Stimulated activated CD4-positive, alpha-beta T cell treated with anti-CD3 and anti-CD28 coated beads, TNF-alpha, amount 100 ng/mL, for 48 hours (primary cell): Measurements from ENCODE around the gene C4orf46.

Source experiments
- DNase-seq, 3 donors: peaks; one replicate each; pipeline ENCODE4 v3.0.0-alpha.2; 2020; ENCODE audit warnings: low read depth in 3 of 3

C4orf46 gene

GRCh38 chr4:158652920-158653319 is 18.8 kb downstream of the C4orf46 start:
- DNase-seq = no peak

GRCh38 chr4:158649111-158649680 is 22.5 kb downstream of the C4orf46 start:
- no peak for DNase-seq

GRCh38 chr4:158644760-158645159 is 26.9 kb downstream of the C4orf46 start:
- DNase-seq = no peak

GRCh38 chr4:158644356-158644755 is 27.3 kb downstream of the C4orf46 start:
- DNase-seq = no peak

- DNase-seq = no peak
Observed at GRCh38 chr4:158636619-158637018, 35.1 kb downstream of the C4orf46 start.

GRCh38 chr4:158630893-158631292 is 40.8 kb downstream of the C4orf46 start:
- no peak for DNase-seq

GRCh38 chr4:158625544-158625943 is 46.1 kb downstream of the C4orf46 start:
- no peak for DNase-seq

GRCh38 chr4:158624889-158625478 is 46.7 kb downstream of the C4orf46 start:
- no peak for DNase-seq

GRCh38 chr4:158622251-158622650 is 49.4 kb downstream of the C4orf46 start:
- no peak for DNase-seq

- no peak for DNase-seq
Observed at GRCh38 chr4:158621729-158622128, 50.0 kb downstream of the C4orf46 start.

GRCh38 chr4:158617956-158618355 is 53.7 kb downstream of the C4orf46 start:
- no peak for DNase-seq
